Measurements from ENCODE around the gene FAM163B.

DNA sequence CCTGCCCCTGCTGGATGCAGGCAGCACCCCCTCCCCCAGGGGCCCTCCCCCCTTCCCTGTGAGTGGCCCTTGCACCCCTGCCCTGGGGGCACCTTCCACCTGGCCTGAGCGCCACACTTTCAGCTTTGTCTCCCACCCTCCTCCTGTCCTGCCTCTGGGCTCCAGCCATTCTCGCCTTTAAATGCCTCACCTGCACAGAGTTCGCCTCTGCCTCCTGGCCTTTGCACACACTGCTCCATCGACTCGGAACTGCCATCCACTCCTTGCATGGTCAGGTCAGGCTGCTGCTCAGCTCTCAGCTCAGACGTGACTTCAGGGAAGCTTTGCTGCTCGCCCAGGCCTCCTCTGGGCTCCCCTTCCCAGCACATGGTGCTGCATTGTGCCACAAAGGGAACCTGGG, 10.2 kb downstream of the FAM163B start:
- TF ChIP-seq, protein P1, sequence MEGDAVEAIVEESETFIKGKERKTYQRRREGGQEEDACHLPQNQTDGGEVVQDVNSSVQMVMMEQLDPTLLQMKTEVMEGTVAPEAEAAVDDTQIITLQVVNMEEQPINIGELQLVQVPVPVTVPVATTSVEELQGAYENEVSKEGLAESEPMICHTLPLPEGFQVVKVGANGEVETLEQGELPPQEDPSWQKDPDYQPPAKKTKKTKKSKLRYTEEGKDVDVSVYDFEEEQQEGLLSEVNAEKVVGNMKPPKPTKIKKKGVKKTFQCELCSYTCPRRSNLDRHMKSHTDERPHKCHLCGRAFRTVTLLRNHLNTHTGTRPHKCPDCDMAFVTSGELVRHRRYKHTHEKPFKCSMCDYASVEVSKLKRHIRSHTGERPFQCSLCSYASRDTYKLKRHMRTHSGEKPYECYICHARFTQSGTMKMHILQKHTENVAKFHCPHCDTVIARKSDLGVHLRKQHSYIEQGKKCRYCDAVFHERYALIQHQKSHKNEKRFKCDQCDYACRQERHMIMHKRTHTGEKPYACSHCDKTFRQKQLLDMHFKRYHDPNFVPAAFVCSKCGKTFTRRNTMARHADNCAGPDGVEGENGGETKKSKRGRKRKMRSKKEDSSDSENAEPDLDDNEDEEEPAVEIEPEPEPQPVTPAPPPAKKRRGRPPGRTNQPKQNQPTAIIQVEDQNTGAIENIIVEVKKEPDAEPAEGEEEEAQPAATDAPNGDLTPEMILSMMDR (IDR thresholded peaks at IDR 0.05), result no peak
- TF ChIP-seq POLR2A (IDR thresholded peaks at IDR 0.05), result no peak
- TF ChIP-seq EP300 (IDR thresholded peaks at IDR 0.05), result no peak
